NCI-H187 (cell line): ENCODE results near the gene SDC4.
A peak's percentile ranks its signal among the peaks of the same experiment; 100 is the strongest.

ENCODE experiments used
- DNase-seq, 2 experiments: peaks; one replicate each; lab custom pipeline; 2025; lab: John Stamatoyannopoulos, UW

SDC4 gene

GRCh38 chr20:45347936-45348778, at the start of gene SDC4:
TSS of gene SDC4 (minus strand) at chr20:45348424. CDS start at chr20:45348384, 40 bp downstream.
- DNase-seq, result no peak

- no peak for DNase-seq
Measured at GRCh38 chr20:45395114-45395415, 46.8 kb upstream of the SDC4 start.

DNA sequence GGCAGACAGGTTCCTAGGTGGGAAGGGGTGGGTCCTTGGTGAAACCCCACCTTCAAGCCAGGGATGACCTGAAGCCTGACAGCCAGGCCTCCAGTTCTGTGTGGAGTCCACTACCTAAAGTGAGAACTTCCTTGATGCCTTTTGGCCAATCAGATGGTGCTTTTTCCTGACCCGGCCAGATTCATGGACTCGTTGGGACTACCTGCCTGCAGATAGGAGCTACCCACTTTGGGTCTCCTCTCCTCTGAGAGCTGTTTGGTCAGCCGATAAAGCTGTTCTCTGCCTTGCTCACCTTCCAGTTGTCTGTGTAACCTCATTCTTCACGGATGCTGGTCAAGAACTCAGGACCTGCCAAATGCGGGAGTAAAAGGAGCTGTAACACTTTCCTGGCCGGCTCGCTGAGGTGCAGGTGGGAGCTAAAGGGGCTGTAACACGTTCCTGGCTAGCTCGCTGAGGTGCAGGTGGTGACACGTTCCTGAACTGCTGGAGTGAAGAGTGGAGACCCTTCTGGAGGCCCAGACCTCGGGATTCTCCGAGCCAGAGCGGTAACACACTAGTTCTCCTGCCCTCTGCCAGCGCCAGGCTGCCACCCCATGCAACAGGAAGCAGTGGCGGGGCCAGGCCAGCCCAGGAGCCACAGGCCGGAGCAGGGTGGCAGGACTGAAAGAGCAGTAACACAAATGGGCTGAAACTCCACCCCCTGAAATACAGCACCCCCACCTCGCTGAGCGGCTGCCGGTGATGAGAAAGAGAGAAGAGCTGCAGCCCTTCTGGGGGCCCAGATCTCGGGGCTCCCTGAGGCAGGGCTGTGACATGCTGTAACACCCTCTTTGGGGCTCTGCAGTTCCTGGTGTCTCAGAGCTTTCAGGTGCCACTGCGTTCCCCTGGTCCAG, 46.2 kb upstream of the SDC4 start:
- no peak for DNase-seq

DNA sequence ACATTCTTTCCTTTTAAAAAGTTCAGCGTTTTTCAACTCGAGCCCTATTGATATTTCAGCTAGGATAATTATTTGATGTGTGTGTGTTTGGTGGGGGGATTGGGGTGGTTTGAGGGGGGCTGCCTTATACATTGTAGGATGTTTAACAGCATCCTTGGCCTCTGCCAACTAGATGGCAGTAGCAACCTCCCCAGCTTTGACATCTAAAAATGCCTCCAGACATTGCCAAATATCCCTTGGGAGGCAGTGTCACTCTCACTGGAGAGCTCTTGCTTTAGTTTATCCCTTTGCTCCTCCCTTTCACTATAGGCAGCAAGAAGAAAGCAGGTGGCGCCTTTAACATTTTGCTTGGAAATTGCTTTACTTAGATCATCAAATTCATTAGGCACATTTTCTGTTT, 44.5 kb upstream of the SDC4 start:
- no peak for DNase-seq

GRCh38 chr20:45391559-45391958, 43.3 kb upstream of the SDC4 start:
- DNase-seq, result no peak

GRCh38 chr20:45390931-45391330, 42.7 kb upstream of the SDC4 start:
- no peak for DNase-seq

DNA sequence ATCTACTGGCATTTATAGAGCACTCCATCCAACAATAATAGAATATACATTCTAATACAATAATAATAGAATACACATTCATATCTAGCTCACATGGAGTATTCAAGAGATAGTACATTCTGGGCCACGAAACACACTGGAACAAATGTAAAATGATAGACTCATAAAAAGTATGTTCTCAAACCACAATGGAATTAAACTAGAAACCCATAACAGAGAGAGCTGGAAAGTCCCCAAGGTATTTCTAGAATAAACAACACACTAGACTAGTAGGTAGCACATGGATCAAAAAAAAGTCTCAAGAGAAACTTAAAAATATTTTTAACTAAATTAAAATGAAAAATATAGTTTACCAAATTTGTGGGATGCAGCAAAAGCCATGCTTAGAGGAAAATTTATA, 39.0 kb upstream of the SDC4 start:
- no peak for DNase-seq

GRCh38 chr20:45378191-45378590, 30.0 kb upstream of the SDC4 start, which contains the start of gene TP53TG5:
TSS of gene TP53TG5 (minus strand) at chr20:45378325. CDS start at chr20:45378236, 89 bp downstream.
- no peak for DNase-seq

DNA sequence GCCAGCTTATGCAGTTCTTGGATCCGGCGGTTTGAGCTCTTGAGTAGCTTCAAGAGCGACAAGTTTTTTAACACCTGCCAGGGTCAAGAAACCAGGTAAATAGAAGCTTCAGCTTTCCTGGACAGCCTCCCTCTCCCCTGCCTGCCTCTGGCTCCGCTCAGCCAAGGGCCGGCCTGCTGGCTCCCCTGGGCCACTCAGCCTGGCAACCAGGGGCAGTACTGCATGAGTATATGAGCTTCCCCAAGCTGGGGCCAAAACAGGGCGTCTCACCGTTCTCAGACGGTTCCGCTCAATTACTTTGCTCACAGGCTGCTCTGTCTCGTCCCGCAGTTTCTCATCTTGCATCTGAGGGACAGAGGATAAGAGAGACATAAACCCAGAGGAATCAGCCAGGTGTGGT, 29.0 kb upstream of the SDC4 start:
- peak; percentile 37 to 80 for DNase-seq

GRCh38 chr20:45374966-45375365, 26.7 kb upstream of the SDC4 start:
- DNase-seq, result no peak

DNA sequence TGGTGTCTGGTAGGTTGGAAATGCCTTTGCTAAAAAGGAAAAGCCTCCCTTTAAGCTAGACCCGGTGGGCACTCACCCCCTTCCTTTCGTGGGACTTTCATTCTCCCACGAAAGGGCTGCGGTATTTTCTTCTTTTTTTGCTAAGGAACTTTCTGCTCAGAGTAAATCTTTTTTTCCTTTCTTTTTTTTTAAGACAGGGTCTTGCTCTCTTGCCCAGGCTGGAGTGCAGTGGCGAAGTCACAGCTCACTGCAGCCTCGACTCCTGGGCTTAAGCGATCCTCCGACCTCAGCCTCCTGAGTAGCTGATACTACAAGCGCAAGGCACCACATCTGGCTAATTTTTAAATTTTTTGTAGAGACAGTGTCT, 25.9 kb upstream of the SDC4 start:
- DNase-seq, result no peak

- no peak for DNase-seq
Measured at GRCh38 chr20:45373353-45374100, 25.3 kb upstream of the SDC4 start.

DNA sequence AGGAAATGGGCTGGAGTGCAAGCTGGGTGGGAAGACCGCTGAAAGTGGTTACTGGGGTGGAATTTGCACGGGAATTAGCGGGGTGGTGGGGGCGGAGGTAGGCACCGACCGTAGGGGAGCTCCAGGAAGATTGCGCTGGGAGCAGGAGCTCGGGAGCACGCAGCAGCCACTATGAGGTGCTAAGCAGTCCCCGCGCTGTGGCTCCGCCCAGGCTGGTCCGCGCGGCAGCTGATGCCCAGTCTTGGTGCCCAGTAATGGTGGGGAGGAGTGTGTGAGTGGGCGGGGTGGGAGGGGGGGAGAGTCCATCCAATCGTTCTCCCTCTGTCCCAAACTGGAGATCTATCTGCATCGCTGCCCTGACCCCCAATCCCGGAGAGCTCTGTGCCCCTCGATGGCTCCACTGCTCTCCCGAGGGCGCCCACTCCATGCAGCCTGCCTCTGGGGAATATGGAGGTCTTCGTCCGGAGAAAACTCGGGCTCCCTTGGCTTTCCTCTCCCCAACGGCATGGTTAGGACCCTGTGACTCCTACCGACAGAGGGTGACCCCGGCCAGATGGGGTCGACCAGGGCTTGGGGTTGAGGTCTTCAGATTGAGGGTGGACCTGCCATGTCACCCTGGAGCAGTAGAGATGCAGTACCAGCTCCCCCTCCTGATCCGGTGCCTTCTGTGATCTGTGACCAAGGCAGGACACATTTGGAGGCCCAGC, 24.6 kb upstream of the SDC4 start:
- no peak for DNase-seq

DNA sequence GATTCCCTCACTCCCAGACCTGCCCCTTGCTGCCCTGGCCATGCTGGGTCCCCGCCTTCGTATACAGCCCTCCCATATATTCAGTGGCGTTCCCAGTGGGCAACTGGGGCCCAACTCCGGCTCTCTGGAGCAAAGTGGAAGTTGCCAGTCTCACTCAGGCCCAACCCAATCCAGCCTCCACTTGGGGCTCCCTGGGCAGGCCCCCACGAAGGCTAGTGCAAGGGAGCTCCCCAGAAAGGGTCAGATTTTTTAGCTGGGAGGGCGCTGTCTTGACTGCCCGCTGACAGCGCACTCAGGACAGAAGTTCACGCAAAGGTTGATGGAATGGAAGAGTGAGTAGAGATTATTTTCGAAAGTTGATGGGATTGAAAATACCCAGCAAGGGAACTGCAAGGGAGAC, 24.0 kb upstream of the SDC4 start:
- DNase-seq, result no peak

DNA sequence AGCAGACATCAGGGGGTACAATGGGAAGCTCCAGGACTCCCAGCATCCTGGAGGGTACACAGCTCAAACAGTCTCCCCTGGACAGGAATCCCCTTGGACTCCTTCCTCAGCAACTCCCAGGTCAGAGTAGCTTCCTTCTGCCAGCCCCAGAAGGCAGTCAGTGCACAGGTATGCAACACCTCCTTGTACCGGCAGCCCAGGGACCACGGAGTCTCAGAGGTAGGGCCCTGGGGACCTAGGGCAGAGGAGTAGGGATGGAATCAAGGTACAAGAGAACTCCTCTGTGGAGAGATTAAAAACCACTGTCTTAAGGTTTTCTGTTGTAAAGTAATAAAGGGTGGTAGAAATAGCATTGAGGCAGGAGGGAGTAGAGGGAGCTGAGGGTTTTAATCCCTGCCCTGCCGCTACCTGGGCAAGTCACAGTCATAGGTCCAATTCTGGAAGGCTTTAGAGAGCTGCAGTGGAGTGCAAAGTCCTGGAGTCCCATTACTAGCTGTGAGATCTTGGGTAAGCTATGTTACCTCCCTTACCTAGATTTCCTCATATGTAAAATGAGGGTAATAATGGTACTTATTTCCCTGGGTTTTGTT, 22.4 kb upstream of the SDC4 start:
- DNase-seq, result no peak

DNA sequence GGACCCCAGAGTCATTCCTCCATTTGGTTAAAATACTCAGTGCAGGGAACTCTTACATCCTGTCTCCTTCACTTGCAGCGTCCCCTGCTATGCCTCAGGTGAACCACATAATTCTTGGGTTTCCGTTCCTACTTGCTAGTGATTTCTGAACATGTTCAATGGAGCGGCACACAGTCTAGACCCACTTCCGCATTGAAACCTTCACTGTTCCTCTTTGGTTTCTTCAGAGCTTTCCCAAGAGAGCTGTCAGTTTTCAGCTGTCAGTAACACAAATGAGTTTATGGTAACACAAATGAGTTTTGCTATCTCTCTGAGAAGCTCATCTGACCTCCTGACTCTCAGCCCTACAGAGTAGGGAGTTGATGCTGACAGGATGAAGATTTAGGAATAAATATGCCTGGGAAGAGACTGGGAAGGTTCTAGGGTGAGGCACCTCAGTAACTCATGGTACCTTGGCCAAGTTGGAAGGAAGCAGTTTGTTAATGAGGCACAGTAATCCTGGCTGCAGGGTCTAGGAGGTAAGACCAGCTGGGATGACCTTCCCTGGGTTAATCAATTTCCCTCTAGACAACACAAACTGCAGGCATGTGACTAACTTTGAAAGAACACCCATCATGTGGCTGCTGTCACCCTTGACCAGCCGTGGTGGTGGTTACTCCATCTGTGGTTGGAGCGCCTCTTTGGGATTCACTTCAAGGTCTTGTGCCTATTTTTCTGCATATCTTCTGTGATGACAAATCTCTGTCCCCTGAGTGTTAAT, 20.2 kb upstream of the SDC4 start:
- DNase-seq, result no peak

GRCh38 chr20:45367126-45367525, 18.9 kb upstream of the SDC4 start:
- no peak for DNase-seq

DNA sequence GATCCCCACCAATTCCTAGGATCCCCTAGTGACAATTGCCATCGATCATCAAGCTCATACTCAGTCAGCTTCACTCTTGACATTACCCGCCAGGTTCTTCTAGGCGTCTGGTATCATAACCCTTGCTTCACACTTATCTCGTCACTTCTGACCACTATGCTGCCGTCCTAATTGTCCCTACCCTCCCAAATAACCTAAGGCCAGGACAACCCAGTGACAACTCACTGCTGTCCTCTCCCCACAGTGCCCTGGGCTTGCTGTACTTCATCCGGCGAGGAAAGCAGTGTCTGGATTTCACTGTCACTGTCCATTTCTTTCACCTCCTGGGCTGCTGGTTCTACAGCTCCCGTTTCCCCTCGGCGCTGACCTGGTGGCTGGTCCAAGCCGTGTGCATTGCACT, 18.4 kb upstream of the SDC4 start:
- DNase-seq, result no peak

DNA sequence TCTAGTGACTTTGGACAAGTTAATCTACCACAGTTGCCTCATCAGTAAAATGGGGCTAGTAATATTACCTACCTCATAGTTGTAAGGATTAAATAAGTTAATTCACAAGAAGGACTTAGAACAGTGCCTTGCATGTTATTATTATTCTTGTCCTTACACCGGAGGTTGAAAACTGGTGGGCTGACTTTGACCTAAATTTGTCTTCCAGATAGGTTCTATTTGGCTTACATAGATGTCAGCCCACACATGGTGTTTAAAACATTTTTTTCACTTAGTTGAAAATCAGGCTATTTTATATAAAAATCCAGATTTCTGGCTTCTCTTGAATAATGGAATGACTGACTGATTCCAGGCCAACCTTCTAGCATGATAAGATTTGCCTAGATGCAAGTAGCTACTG, 18.0 kb upstream of the SDC4 start:
- DNase-seq, result no peak

- DNase-seq, result no peak
Measured at GRCh38 chr20:45365444-45365970, 17.3 kb upstream of the SDC4 start.
